HCT116 (cell line): ENCODE data around the gene TPBGL.

ENCODE experiments used
- CEBPB ChIP-seq: IDR thresholded peaks from 2 replicates; pipeline ENCODE4 v1.6.1; 2012; ENCODE audit warnings: low read depth
- CTCF ChIP-seq, 3 experiments: fragments of 200-600 bp in 1 of 3; sonication (generic) in 1 of 3; IDR thresholded peaks in 2 of 3; conservative IDR thresholded peaks in 1 of 3; 2 replicates each; pipeline ENCODE4 v1.5.1; 2012 to 2017; ENCODE audit warnings: low read depth in 2 of 3, low read length in 2 of 3, antibody characterized with exemption in 1 of 3, borderline replicate concordance in 1 of 3, control low read depth in 1 of 3, mild to moderate bottlenecking in 1 of 3, mixed read lengths in 1 of 3, mixed run types in 1 of 3, moderate library complexity in 1 of 3; ENCODE audit not compliant: insufficient read depth in 1 of 3
- ELF1 ChIP-seq: IDR thresholded peaks from 2 replicates; pipeline ENCODE4 v1.6.1; 2012; ENCODE audit warnings: low read depth, borderline replicate concordance
- EZH2 ChIP-seq: fragments of 200-600 bp; sonication (generic); IDR thresholded peaks from 2 replicates; pipeline ENCODE4 v1.6.1; 2017; ENCODE audit warnings: antibody characterized with exemption, mixed run types
- MAX ChIP-seq: IDR thresholded peaks from 2 replicates; pipeline ENCODE4 v1.6.1; 2012
- POLR2A ChIP-seq: IDR thresholded peaks from 2 replicates; pipeline ENCODE4 v1.7.0; 2011; ENCODE audit warnings: borderline replicate concordance; ENCODE audit not compliant: insufficient read depth, insufficient read length; ENCODE audit errors: extremely low read depth
- POLR2AphosphoS5 ChIP-seq: IDR thresholded peaks from 2 replicates; pipeline ENCODE4 v1.6.1; 2011; ENCODE audit warnings: mild to moderate bottlenecking, low read depth, low read length, moderate library complexity
- RAD21 ChIP-seq: IDR thresholded peaks from 2 replicates; pipeline ENCODE4 v1.6.1; 2012; ENCODE audit warnings: low read depth, mild to moderate bottlenecking
- SIN3A ChIP-seq: IDR thresholded peaks from 2 replicates; pipeline ENCODE4 v1.6.1; 2012; ENCODE audit warnings: low read depth
- SP1 ChIP-seq: IDR thresholded peaks from 2 replicates; pipeline ENCODE4 v1.6.1; 2012; ENCODE audit warnings: low read depth
- SRF ChIP-seq: IDR thresholded peaks from 2 replicates; pipeline ENCODE4 v1.6.1; 2012; ENCODE audit warnings: low read depth
- YY1 ChIP-seq: IDR thresholded peaks from 2 replicates; pipeline ENCODE4 v1.6.1; 2011; ENCODE audit warnings: low read length, low read depth, moderate library complexity, mild to moderate bottlenecking; ENCODE audit not compliant: insufficient replicate concordance; ENCODE audit errors: extremely low read depth
- ZNF274 ChIP-seq: fragments of 200-500 bp; sonication (Bioruptor generic); IDR thresholded peaks from 2 replicates; pipeline ENCODE4 v1.6.1; 2014; ENCODE audit warnings: mild to moderate bottlenecking, low read depth, low read length, inconsistent platforms
- TF ChIP-seq, protein P1 (sequence below): IDR thresholded peaks from 2 replicates; pipeline ENCODE4 v1.6.1; 2011; ENCODE audit warnings: mild to moderate bottlenecking, low read length, moderate library complexity; ENCODE audit not compliant: insufficient replicate concordance; ENCODE audit errors: extremely low read depth

- TF ChIP-seq POLR2A, result no peak
- no peak for TF ChIP-seq CTCF (IDR thresholded peaks at IDR 0.05 in 2 of 3, conservative IDR thresholded peaks at IDR 0.05 in 1 of 3; ENCODE audit: borderline replicate concordance in 1 of 3, insufficient read depth in 1 of 3, low read depth in 2 of 3, low read length in 2 of 3)
- no peak for TF ChIP-seq SIN3A
- no peak for TF ChIP-seq POLR2AphosphoS5
- no peak for TF ChIP-seq RAD21
- TF ChIP-seq MAX, result no peak
- TF ChIP-seq SP1, result no peak
- no peak for TF ChIP-seq ZNF274
- no peak for TF ChIP-seq CEBPB
- no peak for TF ChIP-seq YY1
- no peak for TF ChIP-seq EZH2
- TF ChIP-seq SRF, result no peak
- TF ChIP-seq ELF1, result no peak
- TF ChIP-seq, protein P1, sequence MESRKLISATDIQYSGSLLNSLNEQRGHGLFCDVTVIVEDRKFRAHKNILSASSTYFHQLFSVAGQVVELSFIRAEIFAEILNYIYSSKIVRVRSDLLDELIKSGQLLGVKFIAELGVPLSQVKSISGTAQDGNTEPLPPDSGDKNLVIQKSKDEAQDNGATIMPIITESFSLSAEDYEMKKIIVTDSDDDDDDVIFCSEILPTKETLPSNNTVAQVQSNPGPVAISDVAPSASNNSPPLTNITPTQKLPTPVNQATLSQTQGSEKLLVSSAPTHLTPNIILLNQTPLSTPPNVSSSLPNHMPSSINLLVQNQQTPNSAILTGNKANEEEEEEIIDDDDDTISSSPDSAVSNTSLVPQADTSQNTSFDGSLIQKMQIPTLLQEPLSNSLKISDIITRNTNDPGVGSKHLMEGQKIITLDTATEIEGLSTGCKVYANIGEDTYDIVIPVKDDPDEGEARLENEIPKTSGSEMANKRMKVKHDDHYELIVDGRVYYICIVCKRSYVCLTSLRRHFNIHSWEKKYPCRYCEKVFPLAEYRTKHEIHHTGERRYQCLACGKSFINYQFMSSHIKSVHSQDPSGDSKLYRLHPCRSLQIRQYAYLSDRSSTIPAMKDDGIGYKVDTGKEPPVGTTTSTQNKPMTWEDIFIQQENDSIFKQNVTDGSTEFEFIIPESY, result no peak
Measured at GRCh38 chr11:75289511-75289760, 48.9 kb downstream of the TPBGL start.
